Fibroblast of peridontal ligament (primary cell): ENCODE measurements around the gene AKAP8.
A peak's percentile ranks its signal among the peaks of the same experiment; 100 is the strongest.

Experiments used
- DNase-seq: peaks from one replicate; pipeline ENCODE4 v3.0.0-alpha.2; 2010; ENCODE audit errors: extremely low read depth

AKAP8 gene

DNA sequence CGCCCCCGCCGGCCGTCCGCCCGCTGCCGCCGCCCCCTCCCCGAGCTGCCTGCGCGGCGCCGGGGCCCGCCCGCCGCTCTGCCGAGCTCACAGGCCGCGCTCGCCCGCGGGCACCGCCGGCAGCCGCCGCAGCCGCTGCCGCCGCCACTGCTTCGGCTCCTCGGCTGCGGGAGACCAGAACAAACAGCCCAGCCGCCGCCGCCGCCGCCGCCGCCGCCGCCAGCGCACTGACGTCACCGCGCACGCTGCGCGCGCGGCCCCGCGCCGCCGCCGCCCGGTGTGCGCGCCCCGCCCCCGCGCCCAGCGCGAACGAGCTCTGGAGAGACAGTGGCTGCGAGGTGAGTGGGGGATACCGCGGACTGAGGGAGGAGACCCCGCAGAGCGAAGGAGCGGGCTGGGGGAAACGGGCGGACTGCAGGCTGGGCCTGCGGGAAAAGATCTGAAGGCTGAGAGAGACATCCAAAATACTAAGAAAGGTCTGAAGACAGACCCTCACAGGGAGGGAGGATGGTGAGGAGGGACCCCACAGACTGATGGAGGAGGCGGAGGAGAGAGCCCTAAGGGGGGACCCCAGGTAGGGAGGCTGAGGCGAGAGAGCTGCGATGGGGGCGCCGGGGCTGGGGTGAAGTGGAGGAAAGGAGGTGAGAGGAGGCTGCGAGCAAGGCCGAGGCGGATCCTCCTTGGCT lies 47.1 kb downstream of the AKAP8 start, which contains the start of gene BRD4:
BRD4 (minus strand) TSS at position 229 of the 686 bp plus-strand sequence. CDS start 59,440 bp downstream, outside the sequence.
- no peak for DNase-seq

DNA sequence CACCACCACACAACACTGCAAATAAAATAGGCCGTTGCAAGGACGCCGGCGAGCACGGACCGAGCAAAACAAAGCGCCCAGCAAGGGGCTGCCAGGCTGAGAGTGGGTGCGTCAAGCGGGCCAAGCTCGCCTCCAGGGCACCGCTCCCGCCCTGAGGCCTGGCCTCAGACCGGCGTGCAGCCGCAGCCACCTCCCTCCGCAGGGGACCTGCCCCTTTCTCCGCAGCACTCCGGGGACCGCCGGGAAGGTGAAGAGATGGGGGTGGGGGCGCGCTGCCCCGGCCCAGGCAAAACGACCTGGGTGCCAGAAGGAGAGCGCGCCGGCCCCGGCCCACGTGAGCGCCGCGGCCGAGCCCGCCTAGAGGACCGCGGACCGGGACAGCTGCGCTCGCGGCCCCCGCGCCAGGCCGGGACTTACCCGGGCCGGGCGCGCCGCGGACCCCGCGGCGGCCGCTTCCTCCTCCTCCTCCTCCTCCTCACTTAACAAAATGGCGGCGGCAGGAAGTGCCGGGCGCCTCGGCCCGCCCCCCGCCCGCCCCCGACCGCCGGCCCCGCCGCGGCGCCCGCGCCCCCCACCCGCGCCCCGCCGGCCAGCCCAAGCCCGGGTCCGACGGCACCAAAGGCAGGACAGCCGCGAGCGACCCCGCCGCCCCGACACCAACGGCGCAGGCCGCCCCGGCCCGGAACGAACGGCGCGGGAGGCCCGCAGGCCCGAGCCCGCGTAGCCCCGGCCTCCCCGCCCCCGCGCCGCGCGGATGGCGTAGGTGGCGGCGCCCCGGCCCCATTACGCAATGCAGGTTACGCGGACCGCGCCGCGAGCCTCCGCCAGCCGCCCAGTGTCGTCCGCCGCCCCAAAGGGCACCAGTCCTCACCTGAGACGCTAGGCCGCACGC lies 47.9 kb downstream of the AKAP8 start:
- no peak for DNase-seq

DNA sequence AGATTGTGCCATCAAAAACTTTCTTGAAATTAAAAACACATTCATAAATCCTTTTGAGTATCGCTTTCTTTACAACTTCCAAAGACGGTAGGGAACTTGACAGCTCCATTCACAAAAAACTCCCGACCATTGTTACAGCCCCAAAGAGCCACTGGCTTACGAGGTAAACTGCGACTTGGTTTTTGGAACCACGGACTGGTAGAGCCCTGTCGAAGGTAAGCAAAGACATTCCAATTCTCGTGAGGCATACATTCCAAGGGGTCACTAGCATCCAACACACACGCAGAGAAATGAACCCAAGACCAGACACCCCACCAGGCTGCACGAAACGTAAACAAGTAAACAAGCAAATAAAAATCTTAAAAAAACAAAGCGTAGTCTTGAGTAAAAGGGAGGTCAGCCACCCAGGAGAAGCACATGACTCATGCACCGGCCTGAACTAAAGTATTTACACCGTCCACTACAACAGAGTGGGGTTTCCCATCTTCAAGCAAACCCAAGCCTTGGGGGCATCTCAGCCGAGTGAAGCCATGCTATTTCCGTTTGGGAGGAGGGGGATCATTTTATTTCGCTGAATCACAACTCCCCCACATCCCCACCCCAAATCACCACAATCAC lies 48.7 kb downstream of the AKAP8 start:
- peak; percentile 50 for DNase-seq

DNA sequence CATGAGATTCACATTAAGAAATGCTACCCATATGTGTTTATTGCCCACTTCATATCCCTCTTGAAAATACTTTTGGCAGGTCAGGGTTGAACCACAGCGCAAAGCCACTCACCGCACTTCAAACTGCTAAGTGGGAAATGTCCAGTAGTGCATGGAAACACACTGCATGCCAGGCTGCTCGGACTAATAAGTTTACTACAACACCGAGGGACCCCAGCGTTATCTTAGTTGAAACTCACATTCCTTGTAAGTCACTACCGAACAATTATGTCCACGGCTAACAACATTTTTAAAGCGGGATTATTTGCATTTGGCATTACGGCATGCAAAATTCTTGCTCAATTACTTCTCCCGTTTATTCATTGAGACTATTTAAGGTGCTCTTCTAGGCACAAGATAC lies 51.3 kb downstream of the AKAP8 start:
- no peak for DNase-seq

DNA sequence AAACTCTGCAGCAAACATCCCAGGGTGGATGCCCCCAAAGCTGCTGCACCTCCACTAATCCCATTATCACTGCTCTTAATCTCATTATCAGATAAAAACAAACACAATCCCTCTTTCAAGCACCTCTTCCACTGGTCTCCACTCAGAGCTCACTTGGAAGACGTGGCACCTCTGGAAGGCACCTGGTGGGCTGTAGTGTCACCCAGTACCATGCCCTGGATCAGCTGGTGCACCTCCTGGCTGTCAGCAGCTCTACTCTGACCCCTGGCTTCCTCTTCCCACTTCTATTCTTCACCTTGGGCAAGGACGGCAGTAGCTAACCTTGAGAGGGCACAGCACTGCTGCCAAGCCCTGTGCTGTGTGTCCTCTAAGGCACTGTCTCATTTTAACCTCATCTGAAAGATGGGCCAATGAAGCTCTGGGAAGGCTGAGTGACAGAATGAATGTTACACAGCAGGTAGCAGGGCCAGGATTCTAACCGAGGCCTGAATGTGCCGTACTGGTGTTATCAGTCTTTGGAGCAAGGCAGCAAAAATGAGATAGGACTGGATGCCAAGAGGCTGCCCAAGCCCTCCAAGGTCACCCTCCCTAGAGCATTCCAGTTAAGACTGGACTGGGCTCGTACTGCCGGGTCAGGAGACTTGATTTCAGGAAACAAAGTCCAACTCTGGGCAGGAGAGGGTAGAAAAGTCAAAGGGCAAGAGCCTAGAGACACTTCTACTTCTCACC lies 54.6 kb downstream of the AKAP8 start:
- no peak for DNase-seq

DNA sequence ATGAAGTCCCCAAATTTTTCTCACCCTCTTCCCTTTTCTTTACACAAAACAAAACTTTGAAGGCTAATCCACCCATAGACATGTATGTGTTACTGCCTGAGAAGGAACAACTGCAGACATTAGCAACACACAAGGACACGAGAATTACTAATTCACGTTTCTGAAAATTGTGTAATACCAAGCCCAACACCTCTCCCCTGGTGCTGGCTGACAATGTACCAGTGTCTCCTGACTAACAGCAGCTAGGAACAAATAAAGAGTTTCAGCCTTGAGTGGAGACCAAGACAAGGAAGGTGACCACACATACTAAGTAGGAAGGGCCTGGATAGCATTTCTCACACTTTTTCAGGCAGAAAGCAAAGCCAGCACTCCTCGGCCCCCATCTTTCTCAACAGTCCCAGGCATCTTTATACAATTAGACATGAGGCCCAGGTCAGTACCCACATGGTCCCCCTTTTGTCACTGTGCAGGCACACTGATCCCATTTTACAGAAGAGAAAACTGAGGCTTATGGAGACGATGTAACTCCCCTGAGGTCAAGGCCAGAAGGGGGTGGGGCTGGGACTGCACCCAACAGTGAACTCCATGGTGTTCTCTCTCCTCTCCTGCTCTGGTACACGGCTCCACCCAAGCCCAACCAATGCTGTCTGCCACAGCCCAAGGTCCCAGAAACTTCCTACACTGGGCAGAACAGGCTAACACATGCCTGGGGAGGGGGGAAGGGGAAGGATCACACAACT lies 55.9 kb downstream of the AKAP8 start:
- DNase-seq: no peak

DNA sequence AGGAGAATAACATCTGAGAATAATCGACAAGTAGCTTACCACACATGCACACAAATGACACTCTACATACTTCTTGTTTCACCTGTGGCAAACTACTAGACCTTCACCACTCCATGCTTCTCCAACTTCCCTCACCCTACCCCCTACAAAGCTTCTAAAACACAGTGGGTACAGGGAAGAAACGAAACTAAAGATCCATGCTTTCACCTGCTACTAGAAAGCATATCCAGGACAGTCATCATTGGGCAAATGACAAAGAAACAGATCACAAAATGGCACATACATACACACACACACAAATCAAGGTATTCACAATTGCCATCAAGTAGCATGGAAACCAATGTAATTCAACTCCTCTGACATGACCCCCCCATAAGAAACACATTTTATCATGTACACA lies 57.8 kb downstream of the AKAP8 start:
- DNase-seq: no peak

DNA sequence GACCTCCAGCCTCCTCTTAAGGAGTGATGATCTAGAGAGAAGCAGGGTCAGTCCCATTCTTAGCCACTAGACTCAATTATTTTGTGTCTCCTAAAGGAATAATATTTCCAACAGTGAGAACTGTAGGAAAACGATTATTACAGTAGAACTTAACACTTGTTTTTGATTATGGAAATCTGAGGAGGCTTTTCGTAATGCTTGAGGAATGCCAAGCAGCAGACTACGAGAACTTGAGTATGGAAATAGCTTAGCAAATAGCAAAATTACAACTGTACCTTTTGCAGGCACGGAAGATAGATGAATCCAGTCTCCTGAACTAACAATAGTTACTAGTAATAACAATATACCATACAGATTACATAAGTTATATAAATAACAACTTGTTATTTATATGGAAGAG lies 59.5 kb downstream of the AKAP8 start:
- DNase-seq: peak; percentile 93

DNA sequence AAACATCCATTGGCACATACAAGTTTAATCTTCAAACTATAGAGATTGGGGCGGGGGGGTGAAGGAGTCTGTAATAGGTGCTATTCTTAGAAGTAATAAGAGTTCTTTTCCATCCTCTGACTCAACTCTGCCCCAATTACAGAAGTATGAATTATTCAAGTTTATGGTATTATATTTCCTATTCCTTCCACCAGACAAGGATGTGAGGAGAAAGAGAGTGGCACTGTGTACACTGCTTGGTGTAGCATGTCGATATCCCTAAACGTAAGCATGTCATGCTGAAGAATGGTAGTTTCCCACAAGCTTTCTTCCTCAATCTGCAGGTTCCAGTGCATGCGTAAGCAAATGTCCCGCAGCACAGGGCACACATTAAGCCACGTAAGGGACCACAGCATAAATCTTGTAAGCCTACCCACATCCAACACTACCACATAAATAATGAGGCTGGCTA lies 61.3 kb downstream of the AKAP8 start:
- peak; percentile 61 for DNase-seq

DNA sequence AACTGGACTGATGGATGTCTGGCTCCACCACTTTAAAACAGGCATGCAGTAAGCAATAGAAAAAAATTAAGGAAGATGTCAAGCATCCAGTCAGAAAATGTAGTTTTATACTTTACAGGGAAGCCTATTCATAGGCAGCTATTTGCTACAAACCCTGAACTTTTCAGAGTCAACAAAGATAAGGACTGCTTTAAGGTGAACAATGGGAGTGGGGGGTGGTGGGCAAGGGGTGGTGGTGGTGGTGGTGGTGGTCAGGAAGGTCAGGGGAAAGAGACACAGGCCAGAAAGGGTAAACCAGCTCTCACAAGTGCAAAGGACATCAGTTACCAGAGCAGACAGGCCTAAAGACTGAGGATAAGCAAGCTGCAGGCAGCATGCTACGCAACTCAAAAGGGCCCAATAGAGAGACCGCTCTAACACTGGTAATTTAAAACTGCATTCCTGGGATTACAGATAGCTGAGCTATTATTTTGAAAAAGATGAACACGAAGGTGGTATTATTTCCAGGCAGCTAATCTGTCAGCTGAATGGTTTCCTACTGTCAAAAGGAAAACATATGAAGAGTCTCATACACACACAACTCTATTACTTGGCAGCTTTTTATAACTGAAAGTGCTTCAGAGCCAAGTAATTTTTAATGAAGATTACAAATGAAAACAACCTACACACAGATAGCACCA lies 62.1 kb downstream of the AKAP8 start:
- DNase-seq: no peak

DNA sequence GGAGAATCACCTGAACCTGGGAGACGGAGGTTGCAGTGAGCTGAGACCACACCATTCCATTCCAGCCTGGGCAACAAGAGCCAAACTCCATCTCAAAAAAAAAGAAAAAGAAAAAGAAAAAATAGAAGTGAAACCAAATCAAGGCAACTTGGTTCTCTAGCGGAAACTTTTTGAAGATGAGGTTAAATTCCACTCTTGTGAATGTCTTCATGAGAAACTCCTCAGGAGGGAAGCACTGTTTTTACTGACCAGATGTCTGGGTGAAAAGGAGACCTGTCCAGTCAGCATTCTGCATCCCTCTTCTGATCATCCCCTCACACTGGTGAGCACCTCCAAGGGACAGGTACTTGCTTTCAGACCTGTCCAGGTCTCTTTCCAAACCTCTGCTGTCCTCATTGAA lies 63.1 kb downstream of the AKAP8 start:
- peak; percentile 57 for DNase-seq

DNA sequence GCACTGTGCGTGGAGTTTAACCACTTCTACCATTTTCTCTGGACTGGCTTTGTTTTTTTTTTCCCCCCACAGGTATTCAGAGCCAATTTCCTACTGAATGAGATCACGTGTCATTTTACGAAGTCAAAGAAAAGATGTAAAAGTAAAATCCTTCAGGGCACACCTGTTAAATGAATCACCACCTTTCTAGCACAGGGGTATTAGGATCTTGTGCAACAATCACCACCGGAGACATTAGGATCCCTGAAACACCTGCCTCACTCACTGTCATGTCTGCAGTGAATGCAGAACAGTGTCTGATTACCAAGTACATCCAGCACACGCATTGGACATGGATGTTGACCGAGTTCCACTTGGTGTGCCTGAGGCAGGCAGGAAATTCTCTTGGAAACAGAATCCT lies 64.5 kb downstream of the AKAP8 start:
- DNase-seq: no peak

DNA sequence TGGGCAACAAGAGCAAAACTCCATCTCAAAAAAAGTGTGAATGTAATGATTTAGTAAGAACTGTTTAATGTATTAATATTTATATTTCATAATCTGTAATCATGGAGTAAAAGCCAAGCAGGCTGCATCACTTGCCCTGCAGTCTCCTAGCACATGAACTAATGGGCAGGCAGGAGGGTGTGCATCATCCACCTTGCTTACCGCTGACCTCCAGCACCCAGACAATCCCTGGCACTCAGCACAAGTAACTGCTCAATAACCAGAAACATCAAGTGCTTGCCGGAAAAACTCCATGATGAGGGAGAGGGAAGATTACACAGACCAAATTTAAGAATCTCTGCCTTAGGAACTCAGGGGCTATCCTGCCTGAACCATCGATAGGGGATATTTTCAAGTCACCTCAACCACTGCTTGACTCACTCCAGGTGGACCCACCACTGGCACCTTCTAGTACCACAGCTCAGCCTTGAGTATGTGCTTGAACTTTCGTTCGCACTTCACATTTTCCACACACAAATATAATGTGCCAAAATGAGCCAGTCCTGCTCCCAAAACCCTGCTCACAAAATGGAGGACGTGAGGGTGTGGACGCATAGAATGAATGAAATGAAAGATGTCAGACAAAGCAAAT lies 65.8 kb downstream of the AKAP8 start:
- no peak for DNase-seq

DNA sequence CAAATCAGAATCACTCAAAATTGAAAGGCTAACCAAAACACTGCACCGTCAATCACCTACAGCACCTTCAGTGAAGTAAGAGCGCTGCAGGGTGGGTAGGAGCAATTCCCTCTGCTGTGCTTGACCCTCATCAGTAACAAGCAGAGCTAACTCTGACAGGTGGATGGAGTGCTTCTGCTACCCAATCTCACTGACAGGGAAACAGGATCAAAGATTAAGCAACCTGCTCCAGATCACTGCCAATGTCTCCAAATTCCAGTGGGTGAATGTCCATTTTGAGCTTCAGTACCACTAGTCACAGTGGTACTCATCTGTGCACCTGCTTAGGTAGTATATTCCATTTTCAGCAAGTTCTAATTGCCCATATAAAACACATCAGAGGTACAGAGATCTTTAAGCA lies 72.4 kb downstream of the AKAP8 start:
- no peak for DNase-seq

DNA sequence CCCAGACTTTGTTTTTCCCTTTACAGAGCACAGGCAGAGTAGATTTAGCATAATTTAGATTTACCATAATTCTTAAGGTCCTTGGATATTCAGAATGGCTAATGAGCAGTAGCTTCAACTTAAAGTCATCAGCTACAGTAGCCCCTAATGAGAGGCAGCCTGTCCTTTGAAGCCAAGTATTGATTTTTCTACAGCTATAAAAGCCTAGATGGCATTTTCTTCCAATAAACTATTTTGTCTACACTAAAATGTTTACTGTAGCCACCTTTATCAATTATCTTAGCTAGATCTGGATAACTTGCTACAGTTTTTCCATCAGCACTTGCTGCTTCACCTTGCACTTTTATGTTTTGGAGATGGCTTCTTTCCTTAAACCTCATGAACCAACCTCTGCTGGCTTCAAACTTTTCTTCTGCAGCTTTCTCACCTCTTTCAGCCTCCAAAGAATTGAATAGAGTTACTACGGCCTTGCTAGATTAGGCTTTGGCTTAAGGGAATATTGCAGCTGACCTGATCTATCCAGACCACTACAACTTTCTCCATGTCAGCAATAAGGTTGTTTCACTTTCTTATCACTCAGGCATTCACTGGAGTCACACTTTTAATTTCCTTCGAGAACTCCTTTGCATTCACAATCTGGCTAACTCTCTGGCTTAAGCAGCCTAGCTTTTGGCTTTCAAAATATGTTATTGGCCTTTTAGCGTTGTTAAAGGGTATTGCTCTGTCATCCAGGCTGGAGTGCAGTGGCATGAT lies 73.8 kb downstream of the AKAP8 start:
- no peak for DNase-seq

DNA sequence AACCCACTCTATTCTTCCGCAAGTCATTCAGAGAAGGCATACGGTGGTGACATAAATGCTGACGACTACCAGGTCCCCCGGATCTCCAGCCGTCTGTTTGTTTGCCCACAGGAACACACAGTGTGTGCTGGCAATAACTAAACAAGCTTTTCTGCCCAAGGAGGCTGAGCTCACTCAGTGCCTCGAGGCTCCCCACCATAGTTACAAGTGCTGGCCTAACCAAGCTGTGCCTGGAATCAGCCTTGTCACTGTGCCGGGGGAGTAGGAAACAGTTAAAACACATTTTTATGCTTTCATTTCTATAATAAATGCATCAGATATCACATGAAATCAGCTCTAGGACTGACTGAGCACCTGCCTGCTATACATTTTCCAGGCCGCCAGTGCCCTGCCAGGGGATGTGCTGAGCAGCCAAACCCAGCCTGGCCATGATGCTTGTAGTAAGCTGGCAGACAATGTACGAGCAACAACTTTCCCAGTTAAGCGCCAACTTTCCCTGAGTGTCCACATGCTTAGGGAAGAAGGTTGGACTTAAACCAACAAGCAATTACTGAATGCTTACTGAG lies 75.4 kb downstream of the AKAP8 start:
- no peak for DNase-seq
